ENCODE measurements around the gene CFAP74.

DNA sequence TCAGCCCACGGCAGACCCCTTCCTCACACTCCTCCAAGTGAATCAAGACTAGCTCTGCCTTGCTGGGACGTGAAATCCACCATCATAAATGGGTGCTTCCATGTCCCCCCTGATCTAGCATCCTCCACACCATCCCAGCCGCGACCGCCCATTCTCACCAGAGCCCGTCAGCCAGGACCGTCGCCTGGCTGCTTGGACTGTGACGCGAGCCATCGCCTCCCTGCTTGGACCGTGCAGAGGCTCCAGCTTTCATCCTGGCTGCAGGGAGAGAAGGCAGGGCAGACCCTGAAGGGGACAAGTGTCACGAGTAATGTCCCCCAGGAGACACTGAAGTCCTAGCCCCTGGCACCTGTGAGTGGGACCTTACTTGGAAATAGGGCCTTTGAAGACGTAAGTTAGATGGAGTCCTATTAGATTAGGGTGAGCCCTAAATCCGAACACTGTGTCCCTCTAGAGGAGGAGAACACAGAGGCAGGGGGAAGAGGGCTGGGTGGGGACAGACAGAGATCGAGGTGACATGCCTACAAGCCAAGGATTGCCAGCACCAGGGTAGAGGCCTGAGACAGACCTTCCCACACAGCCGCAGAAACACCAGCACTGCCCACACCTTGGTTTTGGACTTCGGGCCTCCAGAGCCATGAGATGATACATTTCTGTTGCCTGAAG lies 33.9 kb upstream of the CFAP74 start:
- TF ChIP-seq, protein P1, sequence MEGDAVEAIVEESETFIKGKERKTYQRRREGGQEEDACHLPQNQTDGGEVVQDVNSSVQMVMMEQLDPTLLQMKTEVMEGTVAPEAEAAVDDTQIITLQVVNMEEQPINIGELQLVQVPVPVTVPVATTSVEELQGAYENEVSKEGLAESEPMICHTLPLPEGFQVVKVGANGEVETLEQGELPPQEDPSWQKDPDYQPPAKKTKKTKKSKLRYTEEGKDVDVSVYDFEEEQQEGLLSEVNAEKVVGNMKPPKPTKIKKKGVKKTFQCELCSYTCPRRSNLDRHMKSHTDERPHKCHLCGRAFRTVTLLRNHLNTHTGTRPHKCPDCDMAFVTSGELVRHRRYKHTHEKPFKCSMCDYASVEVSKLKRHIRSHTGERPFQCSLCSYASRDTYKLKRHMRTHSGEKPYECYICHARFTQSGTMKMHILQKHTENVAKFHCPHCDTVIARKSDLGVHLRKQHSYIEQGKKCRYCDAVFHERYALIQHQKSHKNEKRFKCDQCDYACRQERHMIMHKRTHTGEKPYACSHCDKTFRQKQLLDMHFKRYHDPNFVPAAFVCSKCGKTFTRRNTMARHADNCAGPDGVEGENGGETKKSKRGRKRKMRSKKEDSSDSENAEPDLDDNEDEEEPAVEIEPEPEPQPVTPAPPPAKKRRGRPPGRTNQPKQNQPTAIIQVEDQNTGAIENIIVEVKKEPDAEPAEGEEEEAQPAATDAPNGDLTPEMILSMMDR (IDR thresholded peaks at IDR 0.05): no peak
- no peak for TF ChIP-seq POLR2A (IDR thresholded peaks at IDR 0.05)

Measured in testis (tissue), 2 donors.